Sigmoid colon (tissue), 7 donors: ENCODE measurements around the gene AQP12B. TPM values are rescaled to one million over a fixed set of nuclear protein-coding genes. Genes with fewer than 3 reads are reported as not detected.

Experiments used
- DNase-seq: peaks from one replicate; pipeline ENCODE4 v3.0.0-alpha.2; 2019
- H3K27ac ChIP-seq, 4 donors: fragments of 200-600 bp; sonication (generic); one replicate each; pipeline ENCODE4 v1.5.1; 2016 to 2019; ENCODE audit warnings: mild to moderate bottlenecking in 1 of 4
- H3K27me3 ChIP-seq, 3 donors: fragments of 200-600 bp; sonication (generic); one replicate each; pipeline ENCODE4 v1.5.1; 2019; ENCODE audit warnings: mild to moderate bottlenecking in 1 of 3
- H3K36me3 ChIP-seq, 4 donors: fragments of 200-600 bp; sonication (generic); one replicate each; pipeline ENCODE4 v1.5.1; 2016 to 2019
- H3K4me1 ChIP-seq, 4 donors: fragments of 200-600 bp; sonication (generic); one replicate each; pipeline ENCODE4 v1.5.1; 2017 to 2019
- H3K4me3 ChIP-seq, 4 donors: fragments of 200-600 bp; sonication (generic); one replicate each; pipeline ENCODE4 v1.5.1; 2017 to 2019; ENCODE audit warnings: mild to moderate bottlenecking in 2 of 4, moderate library complexity in 1 of 4
- H3K9me3 ChIP-seq, 4 donors: fragments of 200-600 bp in 3 of 4; sonication (generic) in 3 of 4; one replicate each; pipeline versions ENCODE4 v1.5.1 to v1.6.1; 2013 to 2019
- CTCF ChIP-seq, 4 experiments: fragments of 450-650 bp in 3 of 4; fragments of 200-600 bp in 1 of 4; IDR thresholded peaks; one replicate each; pipeline ENCODE4 v1.5.1; 2016 to 2019; ENCODE audit warnings: antibody characterized with exemption in 4 of 4, mild to moderate bottlenecking in 3 of 4, moderate library complexity in 2 of 4
- EP300 ChIP-seq, 4 donors: sonication (generic); formaldehyde crosslinking; IDR thresholded peaks; one replicate each; pipeline ENCODE4 v1.6.1; 2017; ENCODE audit warnings: antibody characterized with exemption in 4 of 4
- POLR2A ChIP-seq, 2 donors: fragments of 450-650 bp; IDR thresholded peaks; one replicate each; pipeline ENCODE4 v1.6.1; 2016; ENCODE audit warnings: antibody characterized with exemption in 2 of 2, mild to moderate bottlenecking in 2 of 2, moderate library complexity in 2 of 2
- POLR2AphosphoS5 ChIP-seq, 4 donors: sonication (generic); formaldehyde crosslinking; IDR thresholded peaks; one replicate each; pipeline ENCODE4 v1.6.1; 2017; ENCODE audit warnings: antibody characterized with exemption in 4 of 4
- WGBS, 2 donors: extraction: QIAGEN DNeasy Blood & Tissue Kit; methylation state at CpG; one replicate each; pipeline ENCODE4 v1.1.7; 2013; 5-methylcytosine and 5-hydroxymethylcytosine counted together
- intact Hi-C: fragments of 100-400 bp; cut with DNase I; formaldehyde crosslinking; loops from one replicate; pipeline ENCODE4 v1.15.1; 2023
- polyA plus RNA-seq, 3 donors: library from polyadenylated mRNA; stranded (reverse); fragments of 200-250 nt; gene quantifications; one replicate each; pipeline ENCODE4 v1.2.3, GENCODE V29; 2013
- total RNA-seq, 4 donors: library from RNA; depleted of rRNA; stranded (reverse); fragments of >200 nt; gene quantifications; one replicate each; pipeline ENCODE4 v1.1.0, GENCODE V29; 2016
- donor health status: healthy with polysubstance abuse.
- donor health status: Bipolar disorder and iron deficiency.
- donor health status: healthy.

Gene AQP12B
- total and polyA plus RNA-seq, 7 donors: 1.2 to 5.5 TPM; not detected in 5

- H3K27me3 ChIP-seq: peaks cover 0 to 68% (median 35%) of the 10 kb centered on the region in 3 donors
- intact Hi-C loops: no loop called here
Measured at GRCh38 chr2:240643093-240643810, 39.4 kb downstream of the AQP12B start.

GRCh38 chr2:240642806-240643092 is 39.9 kb downstream of the AQP12B start:
- H3K27ac ChIP-seq: no peak overlapping the region
- H3K4me1 ChIP-seq: no peaks in the 10 kb centered on the region
- no peaks in the 10 kb centered on the region for H3K36me3 ChIP-seq
- DNase-seq: no peak
- no peak for TF ChIP-seq CTCF (IDR thresholded peaks at IDR 0.05)
- no peak for TF ChIP-seq POLR2A (IDR thresholded peaks at IDR 0.05)
- no peak for TF ChIP-seq POLR2AphosphoS5 (IDR thresholded peaks at IDR 0.05)
- TF ChIP-seq EP300 (IDR thresholded peaks at IDR 0.05): no peak
- intact Hi-C loops: no loop called here
- H3K27me3 ChIP-seq: peaks cover 0 to 63% (median 35%) of the 10 kb centered on the region in 3 donors
- no peak overlapping the region for H3K4me3 ChIP-seq
- no peaks in the 10 kb centered on the region for H3K9me3 ChIP-seq
- 88 to 93% methylated on average over 11 of the region's 11 CpGs for WGBS, 2 donors

More at GRCh38 chr2:240643093-240643810, 39.4 kb downstream of the AQP12B start:
- TF ChIP-seq EP300 (IDR thresholded peaks at IDR 0.05): no peak
- TF ChIP-seq POLR2AphosphoS5 (IDR thresholded peaks at IDR 0.05): no peak
- no peak for TF ChIP-seq POLR2A (IDR thresholded peaks at IDR 0.05)
- 51 to 76% methylated on average over 13 of the region's 13 CpGs for WGBS, 2 donors
- Histone ChIP-seq H3K27ac (no peak overlapping the region), H3K4me1 (no peaks in the 10 kb centered on the region), H3K36me3 (no peaks in the 10 kb centered on the region), H3K9me3 (no peaks in the 10 kb centered on the region), H3K4me3 (no peak overlapping the region)
- DNase-seq: peak; percentile 54

- Histone ChIP-seq H3K27ac (no peak overlapping the region), H3K4me1 (no peaks in the 10 kb centered on the region), H3K9me3 (no peaks in the 10 kb centered on the region), H3K27me3 (peaks cover 0 to 58% (median 35%) of the 10 kb centered on the region in 3 donors), H3K4me3 (no peak overlapping the region), H3K36me3 (no peaks in the 10 kb centered on the region)
- intact Hi-C loops: no loop called here
- DNase-seq: peak; percentile 54
- WGBS, 2 donors: 78 to 88% methylated on average over 36 of the region's 36 CpGs
- TF ChIP-seq POLR2A (IDR thresholded peaks at IDR 0.05) (no peak), POLR2AphosphoS5 (IDR thresholded peaks at IDR 0.05) (no peak), CTCF (IDR thresholded peaks at IDR 0.05) (no peak), EP300 (IDR thresholded peaks at IDR 0.05) (no peak)
Measured at GRCh38 chr2:240642061-240642805, 40.5 kb downstream of the AQP12B start.

DNA sequence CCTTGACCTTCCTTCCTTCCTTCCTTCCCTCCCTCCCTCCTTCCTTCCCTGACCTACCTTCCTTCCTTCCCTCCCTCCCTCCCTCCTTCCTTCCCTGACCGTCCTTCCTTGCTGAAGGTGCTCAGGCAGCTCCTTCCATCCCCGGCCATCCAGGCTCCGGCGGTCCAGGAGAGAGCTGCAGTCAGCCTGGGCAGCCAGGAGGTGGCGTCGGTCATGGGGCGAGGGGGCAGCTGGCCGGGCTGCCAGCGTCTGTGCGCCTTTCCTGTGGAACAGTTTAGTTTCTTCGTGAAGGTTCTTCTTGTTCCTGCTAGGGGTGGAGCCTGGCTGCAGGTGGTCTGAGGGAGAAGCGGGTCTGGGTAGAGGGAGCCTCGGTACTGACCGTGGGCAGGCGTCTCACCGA is 41.7 kb downstream of the AQP12B start:
- Histone ChIP-seq H3K9me3 (no peaks in the 10 kb centered on the region), H3K4me1 (no peaks in the 10 kb centered on the region), H3K27ac (no peak overlapping the region), H3K4me3 (no peak overlapping the region), H3K27me3 (peaks cover 0 to 46% (median 25%) of the 10 kb centered on the region in 3 donors), H3K36me3 (no peaks in the 10 kb centered on the region)
- intact Hi-C loops: no loop called here
- TF ChIP-seq EP300 (IDR thresholded peaks at IDR 0.05) (no peak), CTCF (IDR thresholded peaks at IDR 0.05) (no peak), POLR2A (IDR thresholded peaks at IDR 0.05) (no peak), POLR2AphosphoS5 (IDR thresholded peaks at IDR 0.05) (no peak)
- 16 to 26% methylated on average over 16 of the region's 16 CpGs for WGBS, 2 donors
- DNase-seq: peak; percentile 59

DNA sequence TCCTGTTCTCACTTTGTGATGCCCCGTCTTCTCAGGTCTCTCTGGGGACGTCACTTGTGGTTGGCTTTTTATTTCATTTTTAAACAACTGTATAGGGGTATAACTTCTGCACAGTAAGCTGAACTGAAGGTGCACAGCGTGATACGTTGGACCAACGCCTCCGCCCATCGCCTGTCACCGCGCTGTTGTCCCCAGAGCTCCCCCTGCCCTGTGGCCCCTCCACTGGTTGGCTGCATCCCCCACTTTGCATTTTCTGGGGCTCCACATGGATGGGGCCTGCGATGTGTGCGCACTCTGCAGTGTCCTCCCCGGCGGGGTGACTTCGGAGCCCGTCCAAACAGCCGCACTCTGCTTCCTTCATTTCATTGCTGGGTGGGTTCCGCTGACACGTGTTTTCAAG is 43.1 kb downstream of the AQP12B start:
- Histone ChIP-seq H3K9me3 (no peaks in the 10 kb centered on the region), H3K27ac (peak overlapping the region in 1 of 4 donors; percentile 45), H3K4me3 (no peak overlapping the region), H3K36me3 (no peaks in the 10 kb centered on the region), H3K4me1 (no peaks in the 10 kb centered on the region), H3K27me3 (peaks cover 0 to 32% (median 17%) of the 10 kb centered on the region in 3 donors)
- peak; percentile 53 for DNase-seq
- no peak for TF ChIP-seq EP300 (IDR thresholded peaks at IDR 0.05)
- TF ChIP-seq POLR2A (IDR thresholded peaks at IDR 0.05): no peak
- no peak for TF ChIP-seq CTCF (IDR thresholded peaks at IDR 0.05)
- TF ChIP-seq POLR2AphosphoS5 (IDR thresholded peaks at IDR 0.05): no peak
- intact Hi-C loops: no loop called here
- WGBS, 2 donors: 85 to 89% methylated on average over 18 of the region's 18 CpGs
